HCT116 (cell line): ENCODE measurements around the gene HPDL. TPM values are rescaled to one million over a fixed set of nuclear protein-coding genes. Genes with fewer than 3 reads are reported as not detected.

Source experiments
- ATAC-seq: fragments of 200-7000 bp; cut with Tn5 transposase; 2 replicates; pipeline ENCODE4 v1.9.1; 2020; ENCODE audit warnings: mild to moderate bottlenecking, moderate library complexity
- BruUV-seq: library from RNA; stranded (reverse); fragments of 400-500 nt; replicated peaks from 2 replicates; lab custom pipeline; 2021; lab: Mats Ljungman, UMichigan
- CTCF ChIA-PET: fragments of 300-600 bp; sonication (Branson Sonifier 250); formaldehyde crosslinking; loops from one replicate; lab custom pipeline; 2021; ENCODE audit warnings: antibody characterized with exemption; lab: Charles Lee
- POLR2A ChIA-PET: fragments of 300-600, 350-600 bp; sonication (Branson Sonifier 250); formaldehyde crosslinking; loops from one replicate; lab custom pipeline; 2021; ENCODE audit warnings: antibody characterized with exemption; lab: Charles Lee
- RAD21 ChIA-PET, 2 experiments: fragments of 300-600 bp; sonication (Branson Sonifier 250); formaldehyde crosslinking; loops; one replicate each; lab custom pipeline; 2023; ENCODE audit warnings: low total read pairs in 2 of 2; ENCODE audit not compliant: uncharacterized antibody in 2 of 2, unreplicated experiment in 2 of 2, low non-redundant PET in 1 of 2; lab: Charles Lee
- DNase-seq: peaks from one replicate; pipeline ENCODE4 v3.0.0-alpha.2; 2010; ENCODE audit warnings: low read depth, low spot score
- H2AFZ ChIP-seq: fragments of 200-600 bp; shearing (Covaris generic), sonication (generic); 2 replicates; pipeline ENCODE4 v1.6.1; 2017; ENCODE audit warnings: low read depth, mixed run types, mixed read lengths, antibody characterized with exemption, low read length; ENCODE audit not compliant: poor library complexity, severe bottlenecking
- H3K27ac ChIP-seq: 2 replicates; pipeline ENCODE4 v1.5.1; 2012; ENCODE audit warnings: low read depth, low read length
- H3K27me3 ChIP-seq: fragments of 200-600 bp; sonication (generic); 2 replicates; pipeline ENCODE4 v1.6.1; 2016; ENCODE audit warnings: mixed run types, low read length, mixed read lengths; ENCODE audit not compliant: insufficient read depth
- H3K36me3 ChIP-seq, 2 experiments: fragments of 200-500 bp in 1 of 2; fragments of 200-600 bp in 1 of 2; sonication (Bioruptor generic) in 1 of 2; sonication (generic) in 1 of 2; 2 replicates each; pipeline versions ENCODE4 v1.5.1 to v1.6.1; 2014 to 2016; ENCODE audit warnings: low read length in 2 of 2, inconsistent platforms in 1 of 2, mixed read lengths in 1 of 2, mixed run types in 1 of 2; ENCODE audit not compliant: insufficient read depth in 2 of 2, control insufficient read depth in 1 of 2
- H3K4me1 ChIP-seq, 2 experiments: fragments of 200-600 bp in 1 of 2; sonication (generic) in 1 of 2; 2 replicates each; pipeline versions ENCODE4 v1.5.1 to v1.6.1; 2012 to 2017; ENCODE audit warnings: low read length in 2 of 2, inconsistent platforms in 1 of 2, mild to moderate bottlenecking in 1 of 2, mixed read lengths in 1 of 2, mixed run types in 1 of 2, moderate library complexity in 1 of 2; ENCODE audit not compliant: insufficient read depth in 2 of 2, control insufficient read depth in 1 of 2
- H3K4me2 ChIP-seq: fragments of 200-600 bp; sonication (generic); 2 replicates; pipeline ENCODE4 v1.6.1; 2017; ENCODE audit warnings: mixed run types, low read length, mixed read lengths
- H3K4me3 ChIP-seq, 2 experiments: fragments of 200-600 bp in 1 of 2; sonication (generic) in 1 of 2; replicated peaks in 1 of 2; 2 replicates each; pipeline ENCODE4 v1.5.1; 2011 to 2016; ENCODE audit warnings: low read length in 2 of 2, control low read depth in 1 of 2, low read depth in 1 of 2, mild to moderate bottlenecking in 1 of 2, mixed read lengths in 1 of 2, mixed run types in 1 of 2
- H3K79me2 ChIP-seq: fragments of 200-600 bp; sonication (generic); 2 replicates; pipeline ENCODE4 v1.6.1; 2017; ENCODE audit warnings: mild to moderate bottlenecking, mixed run types, low read length, moderate library complexity, mixed read lengths; ENCODE audit not compliant: insufficient read depth
- H3K9ac ChIP-seq: fragments of 200-600 bp; sonication (generic); 2 replicates; pipeline ENCODE4 v1.6.1; 2016; ENCODE audit warnings: low read length, mixed read lengths
- H3K9me2 ChIP-seq: fragments of 200-600 bp; sonication (generic), shearing (Covaris generic); 2 replicates; pipeline ENCODE4 v1.6.1; 2017; ENCODE audit warnings: mixed run types, mild to moderate bottlenecking, moderate library complexity; ENCODE audit not compliant: insufficient read depth
- H3K9me3 ChIP-seq, 2 experiments: fragments of 200-500 bp in 1 of 2; fragments of 200-600 bp in 1 of 2; sonication (Bioruptor generic) in 1 of 2; sonication (generic) in 1 of 2; 2 replicates each; pipeline ENCODE4 v1.6.1; 2014 to 2017; ENCODE audit warnings: low read length in 2 of 2, mixed read lengths in 2 of 2, inconsistent platforms in 1 of 2, low read depth in 1 of 2, mild to moderate bottlenecking in 1 of 2, mixed run types in 1 of 2, moderate library complexity in 1 of 2; ENCODE audit not compliant: control insufficient read depth in 1 of 2, insufficient read depth in 1 of 2
- H4K20me1 ChIP-seq: fragments of 200-600 bp; sonication (generic), shearing (Covaris generic); 2 replicates; pipeline ENCODE4 v1.6.1; 2017; ENCODE audit warnings: mixed run types, mild to moderate bottlenecking, moderate library complexity; ENCODE audit not compliant: insufficient read depth
- CBX3 ChIP-seq: IDR thresholded peaks from 2 replicates; pipeline ENCODE4 v1.6.1; 2012; ENCODE audit warnings: low read depth
- CTCF ChIP-seq, 3 experiments: fragments of 200-600 bp in 1 of 3; sonication (generic) in 1 of 3; IDR thresholded peaks in 2 of 3; conservative IDR thresholded peaks in 1 of 3; 2 replicates each; pipeline ENCODE4 v1.5.1; 2012 to 2017; ENCODE audit warnings: low read depth in 2 of 3, low read length in 2 of 3, antibody characterized with exemption in 1 of 3, borderline replicate concordance in 1 of 3, control low read depth in 1 of 3, mild to moderate bottlenecking in 1 of 3, mixed read lengths in 1 of 3, mixed run types in 1 of 3, moderate library complexity in 1 of 3; ENCODE audit not compliant: insufficient read depth in 1 of 3
- FOSL1 ChIP-seq: IDR thresholded peaks from 2 replicates; pipeline ENCODE4 v1.6.1; 2012; ENCODE audit warnings: low read depth
- JUND ChIP-seq: IDR thresholded peaks from 2 replicates; pipeline ENCODE4 v1.6.1; 2012
- intact Hi-C: fragments of 100-400 bp; cut with micrococcal nuclease; formaldehyde crosslinking; loops from 2 replicates; pipeline ENCODE4 v1.10.0; 2022
- total RNA-seq: library from RNA; stranded (reverse); gene quantifications from one replicate; pipeline ENCODE4 v1.2.1, GENCODE V29; 2021; ENCODE audit not compliant: unreplicated experiment
- TF ChIP-seq, protein P1 (sequence below): IDR thresholded peaks from 2 replicates; pipeline ENCODE4 v1.6.1; 2011; ENCODE audit warnings: mild to moderate bottlenecking, low read length, moderate library complexity; ENCODE audit not compliant: insufficient replicate concordance; ENCODE audit errors: extremely low read depth

HPDL gene
- total RNA-seq, 1 experiment from 2014 or later: not detected

- Histone ChIP-seq H3K27me3 (no peaks in the 10 kb centered on the region), H3K4me2 (no peak overlapping the region), H3K9ac (no peak overlapping the region), H3K36me3 (peaks cover 0 to 11% of the 10 kb centered on the region in 2 experiments; a peak in 1 of 4 replicates), H4K20me1 (no peaks in the 10 kb centered on the region), H3K79me2 (peaks cover 9% of the 10 kb centered on the region; the same call in 1 of the 2 replicates), H3K4me3 (no peak overlapping the region), H2AFZ (no peak overlapping the region), H3K4me1 (peaks cover 14 to 47% of the 10 kb centered on the region in 2 experiments), H3K9me3 (peaks cover 0 to 3% of the 10 kb centered on the region in 2 experiments; a peak in 1 of 4 replicates), H3K27ac (no peak overlapping the region), H3K9me2 (no peaks in the 10 kb centered on the region)
- intact Hi-C loops: no loop called here
- ChIA-PET RAD21 (no interaction called here), CTCF (no interaction called here), POLR2A (no interaction called here)
- DNase-seq (no peak), ATAC-seq (peak; percentile 52; the same call in 1 of the 2 replicates)
- no peak for TF ChIP-seq JUND
- TF ChIP-seq FOSL1: no peak
- TF ChIP-seq, protein P1, sequence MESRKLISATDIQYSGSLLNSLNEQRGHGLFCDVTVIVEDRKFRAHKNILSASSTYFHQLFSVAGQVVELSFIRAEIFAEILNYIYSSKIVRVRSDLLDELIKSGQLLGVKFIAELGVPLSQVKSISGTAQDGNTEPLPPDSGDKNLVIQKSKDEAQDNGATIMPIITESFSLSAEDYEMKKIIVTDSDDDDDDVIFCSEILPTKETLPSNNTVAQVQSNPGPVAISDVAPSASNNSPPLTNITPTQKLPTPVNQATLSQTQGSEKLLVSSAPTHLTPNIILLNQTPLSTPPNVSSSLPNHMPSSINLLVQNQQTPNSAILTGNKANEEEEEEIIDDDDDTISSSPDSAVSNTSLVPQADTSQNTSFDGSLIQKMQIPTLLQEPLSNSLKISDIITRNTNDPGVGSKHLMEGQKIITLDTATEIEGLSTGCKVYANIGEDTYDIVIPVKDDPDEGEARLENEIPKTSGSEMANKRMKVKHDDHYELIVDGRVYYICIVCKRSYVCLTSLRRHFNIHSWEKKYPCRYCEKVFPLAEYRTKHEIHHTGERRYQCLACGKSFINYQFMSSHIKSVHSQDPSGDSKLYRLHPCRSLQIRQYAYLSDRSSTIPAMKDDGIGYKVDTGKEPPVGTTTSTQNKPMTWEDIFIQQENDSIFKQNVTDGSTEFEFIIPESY: no peak
- TF ChIP-seq CTCF (IDR thresholded peaks at IDR 0.05 in 2 of 3, conservative IDR thresholded peaks at IDR 0.05 in 1 of 3; ENCODE audit: borderline replicate concordance in 1 of 3, insufficient read depth in 1 of 3, low read depth in 2 of 3, low read length in 2 of 3): 0 out of 6 replicates have a peak, but pooled peaks of 1 of the 3 experiments have one; percentile 12
- TF ChIP-seq CBX3: no peak
- no TSS peak for BruUV-seq
Measured at GRCh38 chr1:45334308-45335245, 7.9 kb downstream of the HPDL start.
